ENCODE measurements around the gene ZDHHC19.

DNA sequence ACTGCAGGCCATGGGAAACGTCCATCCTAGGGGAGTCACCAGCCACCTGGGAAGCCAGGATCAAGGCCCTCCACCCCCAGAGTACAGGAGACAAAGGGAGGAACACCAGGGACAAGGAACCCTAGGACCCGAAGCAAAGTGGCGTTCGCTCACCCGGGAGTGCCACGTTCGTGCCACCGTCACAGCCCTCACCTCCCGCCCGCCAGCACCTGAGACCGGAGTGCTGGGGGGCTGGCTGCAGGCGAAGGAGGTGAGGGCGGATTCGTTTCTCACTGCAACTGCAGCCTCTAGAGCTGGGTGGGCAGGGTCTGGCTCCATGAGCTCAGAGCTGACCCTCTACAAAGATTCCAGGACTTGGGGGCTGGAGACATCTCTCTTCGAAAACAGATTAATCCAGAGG, 26.3 kb downstream of the ZDHHC19 start:
- TF ChIP-seq, protein P1, sequence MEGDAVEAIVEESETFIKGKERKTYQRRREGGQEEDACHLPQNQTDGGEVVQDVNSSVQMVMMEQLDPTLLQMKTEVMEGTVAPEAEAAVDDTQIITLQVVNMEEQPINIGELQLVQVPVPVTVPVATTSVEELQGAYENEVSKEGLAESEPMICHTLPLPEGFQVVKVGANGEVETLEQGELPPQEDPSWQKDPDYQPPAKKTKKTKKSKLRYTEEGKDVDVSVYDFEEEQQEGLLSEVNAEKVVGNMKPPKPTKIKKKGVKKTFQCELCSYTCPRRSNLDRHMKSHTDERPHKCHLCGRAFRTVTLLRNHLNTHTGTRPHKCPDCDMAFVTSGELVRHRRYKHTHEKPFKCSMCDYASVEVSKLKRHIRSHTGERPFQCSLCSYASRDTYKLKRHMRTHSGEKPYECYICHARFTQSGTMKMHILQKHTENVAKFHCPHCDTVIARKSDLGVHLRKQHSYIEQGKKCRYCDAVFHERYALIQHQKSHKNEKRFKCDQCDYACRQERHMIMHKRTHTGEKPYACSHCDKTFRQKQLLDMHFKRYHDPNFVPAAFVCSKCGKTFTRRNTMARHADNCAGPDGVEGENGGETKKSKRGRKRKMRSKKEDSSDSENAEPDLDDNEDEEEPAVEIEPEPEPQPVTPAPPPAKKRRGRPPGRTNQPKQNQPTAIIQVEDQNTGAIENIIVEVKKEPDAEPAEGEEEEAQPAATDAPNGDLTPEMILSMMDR (IDR thresholded peaks at IDR 0.05; ENCODE audit: low read length) = no peak
- no peak for TF ChIP-seq EZH2phosphoT487 (IDR thresholded peaks at IDR 0.05; ENCODE audit: low read length)
